GM04503 (cell line): ENCODE data around the gene CRY1.
A peak's percentile ranks its signal among the peaks of the same experiment; 100 is the strongest.
"Not testable (repeated sequence)": the region's sequence is repeated elsewhere in the genome, so short reads cannot be mapped to it uniquely, and the experiment has no call there.

Source experiments
- DNase-seq: peaks from one replicate; pipeline ENCODE4 v3.0.0-alpha.2; 2012; ENCODE audit warnings: low read depth

CRY1 gene

DNA sequence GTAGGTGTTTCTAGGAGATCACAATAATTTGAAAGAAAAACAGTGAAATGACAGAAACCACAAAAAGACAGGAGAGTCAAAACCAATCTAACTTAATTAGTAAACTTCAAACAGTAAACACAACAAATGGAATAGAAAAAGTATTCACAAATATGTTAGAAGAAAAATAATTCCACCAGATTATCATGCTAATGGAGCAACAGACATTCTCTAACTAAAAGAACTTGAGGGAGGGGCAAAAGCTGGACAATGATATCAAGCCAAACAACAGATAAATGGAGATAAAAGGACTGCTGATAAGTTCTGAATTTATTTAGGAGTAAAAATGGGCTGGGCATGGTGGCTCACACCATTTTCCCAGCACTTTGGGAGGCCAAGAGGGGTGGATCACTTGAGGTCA is 28.7 kb downstream of the CRY1 start:
- no peak for DNase-seq

DNA sequence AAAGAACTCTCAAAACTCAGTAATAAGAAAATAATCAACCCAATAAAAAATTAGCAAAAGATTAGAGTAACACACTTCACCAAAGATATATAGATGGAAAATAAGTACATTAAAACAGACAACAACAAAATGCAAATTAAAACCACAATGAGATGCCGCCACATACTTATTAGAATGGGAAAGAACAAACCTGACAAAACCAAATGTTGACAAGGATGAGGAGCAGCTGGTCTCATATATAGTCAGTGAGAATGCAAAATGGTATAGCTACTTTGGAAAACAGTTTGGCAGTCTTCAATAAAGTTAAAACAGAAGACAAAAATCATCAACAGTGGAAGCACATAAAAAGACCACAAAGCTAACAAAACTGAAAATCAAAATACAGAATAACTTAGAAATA is 29.1 kb downstream of the CRY1 start:
- DNase-seq: no peak

DNA sequence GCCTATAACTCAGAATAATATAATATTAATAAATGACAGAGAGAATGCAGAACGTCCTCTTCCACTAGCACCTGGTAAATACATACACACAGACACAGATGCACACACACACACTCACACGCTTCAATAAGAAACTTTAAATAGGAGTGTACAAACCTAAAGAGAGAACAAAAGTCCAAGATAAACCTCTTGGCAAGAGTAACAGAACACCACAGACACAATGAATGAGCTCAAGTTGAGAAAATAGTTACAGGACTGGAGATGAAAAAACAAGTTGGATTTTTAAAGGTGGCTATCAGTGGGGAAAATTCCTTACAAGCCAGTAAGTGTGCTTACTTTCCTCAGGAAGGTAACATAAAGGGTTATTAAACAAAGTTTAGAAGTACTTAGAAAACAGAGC is 35.2 kb downstream of the CRY1 start:
- no peak for DNase-seq

DNA sequence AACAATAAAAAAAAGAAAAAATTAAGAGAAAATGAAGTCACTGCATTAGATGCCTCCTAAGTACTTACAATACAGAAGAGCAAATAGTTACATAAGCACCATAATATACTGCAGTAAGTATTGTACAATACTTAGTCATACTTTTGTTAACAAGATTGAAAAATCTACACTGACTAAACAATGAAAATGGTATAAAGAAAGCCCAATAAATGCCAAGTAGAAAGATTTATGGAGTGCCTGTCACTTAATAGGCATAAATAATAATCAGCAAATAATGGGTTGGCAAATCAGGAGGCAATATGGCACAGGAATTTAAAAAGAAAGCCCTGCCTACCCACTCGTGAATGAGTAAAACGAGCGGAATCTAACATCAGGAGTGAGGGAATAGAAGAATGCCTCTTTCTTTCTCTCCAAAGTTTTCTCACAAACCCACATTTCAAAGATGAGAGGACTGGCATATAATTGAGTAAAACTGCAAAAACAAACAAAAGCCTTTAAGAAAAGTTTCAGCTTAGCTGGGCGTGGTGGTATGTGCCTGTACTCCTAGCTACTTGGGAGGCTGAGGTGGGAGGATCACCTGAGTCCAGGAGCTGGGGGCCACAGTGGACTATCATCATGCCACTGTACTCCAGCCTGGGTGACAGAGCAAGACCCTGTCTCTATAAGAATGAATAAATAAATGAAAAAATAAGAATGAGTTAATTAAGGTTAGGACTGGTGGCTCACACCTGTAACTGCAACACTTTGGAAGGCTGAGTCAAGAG is 36.1 kb downstream of the CRY1 start:
- DNase-seq: peak; percentile 17

DNA sequence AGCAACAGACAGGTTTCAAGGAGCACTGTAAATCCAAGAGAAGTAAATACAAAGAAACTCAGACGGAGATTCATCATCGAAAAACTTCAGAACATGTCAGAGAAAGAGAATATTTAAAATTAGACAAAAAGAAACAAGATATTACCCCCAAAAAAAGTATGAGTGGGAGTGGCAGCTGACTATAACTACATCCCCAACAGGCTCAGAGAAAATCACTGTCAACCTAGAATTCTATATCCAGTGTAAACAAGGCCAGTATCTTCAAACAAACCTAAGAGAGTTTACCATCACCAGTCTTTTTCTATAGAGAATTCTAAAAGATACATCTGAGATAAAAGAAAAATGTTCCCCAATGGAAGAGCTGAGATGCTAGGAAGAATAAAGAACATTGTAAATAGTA is 39.6 kb downstream of the CRY1 start:
- no peak for DNase-seq

DNA sequence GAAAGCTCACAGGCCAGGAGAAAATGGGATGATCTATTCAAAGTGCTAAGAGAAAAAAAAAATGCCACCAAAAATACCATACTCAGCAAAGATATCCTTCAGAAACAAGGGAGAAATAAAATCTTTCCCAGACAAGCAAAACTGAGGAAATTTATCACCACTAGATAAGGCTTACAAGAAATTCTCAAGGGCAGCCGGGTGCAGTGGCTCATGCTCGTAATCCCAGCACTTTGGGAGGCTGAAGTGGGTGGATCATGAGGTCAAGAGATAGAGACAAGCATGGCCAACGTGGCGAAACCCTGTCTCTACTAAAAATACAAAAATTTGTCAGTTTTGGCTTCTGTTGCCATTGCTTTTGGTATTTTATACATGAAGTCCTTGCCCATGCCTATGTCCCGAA is 48.2 kb downstream of the CRY1 start:
- DNase-seq: no peak

DNA sequence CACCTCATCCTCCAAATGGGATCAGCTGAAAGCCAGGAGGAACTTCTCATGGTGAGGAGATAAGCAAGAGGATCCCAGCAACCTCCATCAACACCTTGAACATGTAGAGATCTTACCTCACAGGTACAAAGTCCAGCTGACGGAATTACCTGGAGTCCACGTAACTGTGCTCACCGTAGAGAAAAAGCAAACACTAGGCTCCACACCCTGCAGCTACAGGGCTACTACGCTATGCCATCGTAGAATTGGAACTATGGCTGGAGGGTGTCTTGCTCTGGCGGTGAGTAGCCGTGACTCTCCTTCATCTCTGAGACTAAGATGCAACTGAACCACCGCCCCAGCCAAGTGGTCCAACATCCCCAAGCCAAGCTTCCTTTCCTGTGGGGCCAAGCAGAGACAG is 50.5 kb downstream of the CRY1 start:
- no peak for DNase-seq

DNA sequence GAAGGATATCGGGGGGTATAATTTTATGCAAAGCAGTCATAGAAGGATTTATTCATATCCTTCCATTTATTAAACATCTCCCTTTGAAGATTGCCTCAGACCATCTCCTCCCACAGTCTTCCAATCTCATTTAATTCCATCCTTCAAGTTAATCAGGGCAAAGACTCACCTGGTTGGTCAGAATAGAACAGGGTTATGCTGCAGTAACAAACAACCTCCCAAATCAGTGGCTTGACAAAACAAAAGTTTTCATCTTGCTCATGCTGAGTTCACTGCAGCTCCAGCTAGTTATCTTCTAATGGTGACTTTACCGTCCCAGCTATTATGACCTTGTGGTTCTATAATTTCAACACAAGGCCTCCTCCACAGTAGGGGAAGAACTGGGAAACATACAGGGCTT is 57.6 kb downstream of the CRY1 start:
- no peak for DNase-seq

DNA sequence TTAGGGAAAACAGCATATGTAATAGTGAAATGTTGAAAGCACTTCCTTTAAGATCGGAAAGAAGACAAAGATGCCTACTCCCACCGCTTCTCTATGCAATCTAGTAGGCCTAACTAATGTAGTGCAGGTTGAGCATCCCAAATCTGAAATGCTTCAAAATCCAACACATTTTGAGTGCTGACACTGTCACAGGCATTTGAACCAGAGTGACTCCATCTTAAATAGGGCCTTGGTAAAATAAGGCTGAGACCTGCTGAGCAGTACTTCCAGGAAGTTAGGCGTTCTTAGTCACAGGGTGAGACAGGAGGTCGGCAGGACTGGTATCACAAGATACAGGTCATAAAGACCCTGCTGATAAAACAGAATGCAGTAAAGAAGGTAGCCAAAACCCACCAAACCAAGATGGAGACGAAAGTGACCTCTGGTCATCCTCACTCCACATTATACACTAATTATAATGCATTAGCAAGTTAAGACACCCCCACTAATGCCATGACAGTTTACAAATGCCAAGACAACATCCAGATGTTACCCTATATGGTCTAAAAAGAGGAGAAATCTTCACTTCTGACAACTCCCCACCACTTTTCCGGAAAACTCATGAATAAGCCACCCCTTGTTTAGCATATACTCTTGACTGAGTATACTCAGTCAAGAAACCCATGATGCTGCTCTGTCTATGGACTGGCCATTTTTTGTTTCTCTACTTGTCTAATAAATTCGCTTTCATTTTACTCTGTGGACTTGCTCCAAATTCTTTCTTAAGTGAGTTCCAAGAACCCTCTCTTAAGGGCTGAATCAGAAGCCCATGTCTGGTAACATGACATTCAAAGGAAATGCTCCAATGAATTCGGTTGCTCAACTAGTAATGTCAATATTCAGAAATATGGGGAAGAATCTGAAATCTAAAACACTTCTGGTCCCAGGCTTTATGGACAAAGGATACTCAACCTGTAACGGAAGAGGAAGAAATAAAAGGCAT is 59.3 kb downstream of the CRY1 start:
- no peak for DNase-seq

DNA sequence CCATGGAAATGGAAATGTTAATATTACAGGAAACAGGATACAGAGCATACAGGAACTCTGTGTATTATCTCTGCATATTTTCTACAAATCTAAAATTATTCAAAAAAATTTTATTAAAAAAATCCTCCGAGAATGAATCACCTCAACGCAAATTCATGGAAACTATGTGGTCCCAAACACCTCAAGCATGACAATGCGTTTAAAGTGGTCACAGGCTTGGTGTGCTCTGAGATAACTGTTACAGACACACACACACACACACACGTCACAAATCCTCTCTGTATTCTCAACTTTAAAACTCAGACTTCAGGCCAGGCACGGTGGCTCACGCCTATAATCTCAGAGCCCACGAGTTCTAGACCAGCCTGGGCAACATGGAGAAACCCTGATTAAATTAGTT is 61.1 kb downstream of the CRY1 start:
- DNase-seq: no peak

DNA sequence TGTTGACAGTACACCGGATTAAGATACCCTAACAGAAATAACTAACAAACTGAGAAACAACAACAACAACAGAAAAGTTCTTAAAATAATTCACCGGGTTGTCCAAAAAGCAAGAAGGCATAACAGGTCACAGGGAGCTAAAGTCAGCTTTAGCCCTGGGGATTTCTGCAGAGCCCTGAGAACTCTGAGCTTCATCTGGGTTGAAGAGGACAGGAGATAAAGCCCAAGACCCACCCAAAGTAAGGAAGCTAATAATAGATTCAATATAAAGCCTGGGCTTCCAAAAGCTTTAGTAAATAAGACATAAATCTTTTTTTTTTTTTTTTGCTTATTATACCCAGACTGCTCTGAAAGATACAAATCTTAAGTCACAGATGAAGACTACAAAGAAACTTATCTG is 62.3 kb downstream of the CRY1 start:
- no peak for DNase-seq

DNA sequence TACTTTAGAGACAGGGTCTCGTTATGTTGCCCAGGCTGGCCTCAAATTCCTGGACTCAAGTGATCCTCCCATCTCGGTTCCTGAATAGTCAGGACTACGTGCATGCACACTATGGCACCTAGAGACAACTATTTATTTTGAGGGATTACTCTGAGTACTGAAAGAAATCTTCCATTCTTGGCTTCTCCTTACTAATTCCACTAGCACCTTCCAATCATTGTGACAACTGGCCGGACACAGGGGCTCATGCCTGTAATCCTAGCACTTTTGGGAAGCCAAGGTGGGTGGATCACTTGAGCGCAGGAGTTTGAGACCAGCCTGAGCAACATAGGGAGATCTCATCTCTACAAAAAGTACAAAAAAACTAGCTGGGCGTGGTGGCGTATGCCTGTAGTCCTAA is 64.3 kb downstream of the CRY1 start:
- no peak for DNase-seq

DNA sequence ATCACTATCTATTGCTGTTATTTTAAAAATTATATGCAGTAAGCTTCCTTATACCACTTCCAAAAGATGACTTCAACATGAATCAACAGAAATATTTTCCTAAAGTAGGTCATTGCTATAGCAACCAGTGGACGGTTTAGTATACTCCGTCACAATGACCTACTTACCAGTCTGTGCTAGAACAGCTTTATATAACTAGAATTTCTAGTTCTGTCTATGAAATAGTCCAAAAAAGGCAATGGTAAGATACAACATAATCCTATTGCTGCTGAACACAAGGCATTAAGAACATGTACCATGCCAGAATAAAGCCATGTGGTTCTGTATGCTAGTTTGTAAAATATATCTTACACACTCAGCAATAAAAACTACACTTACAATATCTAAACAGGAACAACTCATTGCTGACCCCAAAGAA is 65.7 kb downstream of the CRY1 start:
- DNase-seq: peak; percentile 90

DNA sequence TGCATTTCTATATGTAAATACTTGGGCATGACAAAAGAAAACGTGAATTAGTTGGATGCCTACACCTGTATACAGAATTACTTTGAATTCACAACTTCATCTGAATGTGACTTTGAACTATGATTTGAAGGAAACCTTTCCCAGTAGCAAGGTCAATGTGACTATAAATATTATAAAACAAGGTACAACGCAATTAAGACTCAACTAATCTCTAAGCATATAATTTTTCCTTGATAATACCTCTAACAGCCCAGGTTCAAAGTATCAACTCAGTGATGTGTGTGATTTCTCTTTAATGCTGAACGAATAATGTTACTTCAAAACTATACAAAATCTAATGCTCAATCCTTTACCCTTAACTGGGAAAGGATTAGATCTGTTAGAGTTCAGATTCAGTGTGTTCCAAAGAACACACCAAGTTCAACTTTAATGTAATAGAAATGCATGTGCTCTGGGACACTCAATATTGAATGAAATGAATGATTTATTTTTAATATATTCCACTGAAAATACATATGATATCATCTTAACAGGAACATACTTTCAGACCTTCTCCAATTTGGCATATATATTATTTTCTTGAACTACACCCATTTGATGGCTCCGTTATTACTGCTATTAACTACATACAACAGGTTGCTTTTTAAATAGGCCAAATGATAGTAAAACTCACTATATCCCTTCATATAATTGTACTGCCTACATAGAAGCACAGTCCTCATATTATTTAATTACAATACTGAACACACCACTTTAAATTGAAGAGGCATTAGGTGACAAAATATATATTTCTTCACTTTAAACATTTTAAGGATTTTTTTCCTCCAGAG is 66.3 kb downstream of the CRY1 start:
- no peak for DNase-seq

DNA sequence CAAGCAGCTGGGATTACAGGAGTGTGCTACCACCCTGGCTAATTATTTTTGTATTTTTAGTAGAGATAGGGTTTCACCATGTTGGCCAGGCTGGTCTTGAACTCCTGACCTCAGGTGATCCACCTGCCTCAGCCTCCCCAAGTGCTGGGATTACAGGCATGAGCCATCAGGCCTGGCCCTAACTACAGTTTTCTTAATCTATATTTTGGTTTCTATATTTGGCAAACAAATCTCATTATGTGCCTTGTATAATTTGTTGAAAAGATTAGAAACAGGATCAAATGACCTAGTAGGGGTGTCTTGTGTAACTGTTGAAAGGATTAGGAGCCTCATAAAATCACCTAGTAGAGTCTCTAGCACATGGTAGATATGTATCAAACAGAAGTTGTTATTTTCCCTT is 67.0 kb downstream of the CRY1 start:
- DNase-seq: not testable (repeated sequence)

DNA sequence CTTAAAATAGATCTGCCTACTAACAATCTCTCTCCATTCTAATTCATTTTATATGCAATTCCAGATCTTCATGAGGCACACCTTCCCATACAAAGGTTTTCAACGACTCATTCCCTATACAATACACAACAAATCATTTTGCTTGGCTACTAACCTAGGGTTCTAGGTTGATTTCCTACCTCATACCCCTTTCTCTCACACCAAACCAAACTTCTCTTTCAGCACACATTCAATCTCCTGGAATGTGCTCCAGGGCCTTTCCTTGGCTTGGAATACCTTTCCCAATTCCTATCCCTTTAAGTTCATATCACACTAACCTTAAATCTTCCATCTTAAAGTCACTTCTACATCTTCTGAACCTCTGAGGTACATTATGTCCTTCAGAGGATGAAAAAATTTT is 67.7 kb downstream of the CRY1 start:
- DNase-seq: no peak

DNA sequence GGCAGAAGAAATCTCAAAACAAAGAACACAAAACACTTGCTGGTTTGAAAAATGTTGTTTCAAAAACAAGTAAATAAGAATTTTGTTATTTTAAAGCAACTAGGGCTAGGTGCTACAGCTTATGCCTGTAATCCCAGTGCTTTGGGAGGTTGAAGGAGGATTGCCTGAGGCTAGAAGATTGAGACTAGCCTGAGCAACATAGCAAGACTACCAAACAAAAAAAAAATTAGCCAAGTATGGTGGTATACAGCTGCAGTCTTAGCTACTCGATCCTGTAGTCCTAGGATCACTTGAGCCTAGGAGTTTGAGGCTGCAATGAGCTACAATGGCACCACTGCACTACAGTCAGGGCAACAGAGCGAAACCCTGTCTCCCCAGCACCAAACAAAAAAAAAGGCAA is 73.8 kb downstream of the CRY1 start:
- no peak for DNase-seq

DNA sequence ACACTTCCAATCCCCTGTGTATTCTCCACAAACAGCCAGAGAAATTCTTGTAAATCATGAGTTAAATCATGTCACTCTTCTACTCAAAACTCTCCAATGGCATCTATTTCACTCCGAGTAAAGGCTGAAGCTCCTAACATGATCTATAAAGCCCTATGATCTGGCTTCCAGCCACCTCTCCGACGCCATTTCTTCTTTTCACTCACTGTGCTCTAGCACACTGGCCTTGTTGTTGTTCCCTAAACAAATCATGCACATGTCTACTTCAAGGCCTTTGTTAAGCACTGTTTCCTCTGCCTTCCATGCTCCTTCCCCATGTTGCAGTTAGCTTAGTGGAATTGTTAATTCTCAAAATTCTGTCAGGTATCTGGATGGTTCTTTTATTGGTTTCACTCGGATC is 76.3 kb downstream of the CRY1 start:
- no peak for DNase-seq

DNA sequence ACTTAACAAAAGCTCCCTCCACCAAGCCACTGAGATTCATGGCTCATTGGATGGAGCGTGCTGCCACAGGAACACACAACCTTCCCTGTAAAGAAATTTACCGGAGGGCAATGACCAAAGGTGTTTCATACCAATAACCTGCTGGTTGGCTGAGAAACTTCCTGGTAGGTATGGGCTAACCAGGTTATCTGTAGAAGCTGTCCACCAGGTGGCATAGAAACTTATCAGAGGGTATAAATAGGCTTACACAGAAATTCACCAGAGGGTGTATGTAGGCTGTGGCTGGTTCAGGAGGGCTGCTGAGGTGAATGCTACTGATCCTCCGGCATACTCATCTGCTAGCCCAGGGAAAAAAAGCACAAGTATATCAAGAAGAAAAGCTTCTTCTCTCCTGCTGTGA is 79.3 kb downstream of the CRY1 start:
- DNase-seq: no peak

DNA sequence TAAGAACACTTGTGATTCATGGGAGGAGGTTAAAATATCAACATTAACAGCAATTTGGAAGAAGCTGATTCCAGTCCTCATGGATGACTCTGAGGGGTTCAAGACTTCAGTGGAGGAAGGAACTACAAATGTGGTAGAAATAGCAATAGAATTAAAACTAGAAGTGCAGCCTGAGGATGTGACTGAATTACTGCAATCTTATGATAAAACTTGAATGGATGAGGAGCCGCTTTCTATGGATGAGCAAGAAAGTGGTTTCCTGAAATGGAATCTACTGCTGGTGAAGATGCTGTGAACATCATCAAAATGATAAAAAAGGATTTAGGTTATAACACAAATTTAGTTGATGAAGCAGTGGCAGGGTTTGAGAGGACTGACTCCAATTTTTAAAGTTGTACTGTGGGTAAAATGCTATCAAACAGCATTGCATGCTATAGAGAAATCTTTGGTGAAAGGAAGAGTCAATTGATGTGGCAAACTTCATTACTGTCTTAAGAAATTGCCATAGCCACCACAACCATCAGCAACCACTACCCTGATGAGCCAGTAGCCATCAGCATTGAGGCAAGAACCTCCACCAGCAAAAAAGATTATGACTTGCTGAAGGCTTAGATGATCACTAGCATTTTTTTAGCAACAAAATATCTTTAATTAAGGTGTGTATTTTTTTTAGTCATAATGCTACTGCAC is 80.5 kb downstream of the CRY1 start:
- DNase-seq: no peak

DNA sequence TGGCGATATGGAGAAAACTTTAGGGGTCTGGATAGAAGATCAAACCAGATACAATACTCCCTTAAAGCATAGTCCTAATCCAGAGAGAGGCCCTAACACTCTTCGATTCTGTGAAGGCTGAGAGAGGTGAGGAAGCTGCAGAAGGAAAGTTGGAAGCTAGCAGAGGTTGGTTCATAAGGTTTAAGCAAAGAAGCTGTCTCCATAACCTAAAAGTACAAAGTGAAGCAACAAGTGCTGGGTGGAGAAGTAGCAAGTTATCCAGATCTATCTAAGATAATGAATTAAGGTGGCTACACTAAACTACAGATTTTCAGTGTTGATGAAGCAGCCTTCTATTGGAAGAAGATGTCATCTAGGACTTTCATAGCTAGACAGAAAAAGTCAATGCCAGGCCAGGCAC is 81.8 kb downstream of the CRY1 start:
- no peak for DNase-seq

DNA sequence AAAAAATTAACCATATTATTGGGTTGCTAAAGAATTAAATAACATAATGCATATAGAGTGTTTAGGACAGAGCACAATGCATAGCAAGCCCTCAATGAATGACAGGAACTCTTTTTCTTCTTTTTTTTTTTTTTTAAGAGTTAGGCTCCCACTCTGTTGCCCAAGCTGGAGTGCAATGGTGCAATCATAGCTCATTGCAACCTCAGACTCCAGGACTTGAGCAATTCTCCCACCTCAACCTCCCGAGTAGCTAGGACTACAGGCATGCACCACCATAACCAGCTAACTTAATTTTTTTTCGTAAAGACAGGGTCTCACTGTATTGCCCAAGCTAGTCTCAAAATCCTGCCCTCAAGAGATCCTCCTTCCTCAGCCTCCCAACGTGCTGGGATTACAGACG is 85.9 kb downstream of the CRY1 start:
- no peak for DNase-seq
